WERI-Rb-1 (cell line): ENCODE results near the gene VANGL1.

ENCODE experiments used
- DNase-seq: peaks from one replicate; pipeline ENCODE4 v3.0.0-alpha.2; 2020
- H3K27ac ChIP-seq: fragments of 250-450 bp; sonication (Bioruptor Pico); 2 replicates; pipeline ENCODE4 v1.5.1; 2020; ENCODE audit warnings: mild to moderate bottlenecking, moderate library complexity
- H3K27me3 ChIP-seq: fragments of 250-450 bp; sonication (Bioruptor Pico); 2 replicates; pipeline ENCODE4 v1.5.1; 2021; ENCODE audit warnings: mild to moderate bottlenecking, low read depth, moderate library complexity; ENCODE audit not compliant: insufficient read depth, severe bottlenecking
- H3K36me3 ChIP-seq: fragments of 250-450 bp; sonication (Bioruptor Pico); 2 replicates; pipeline ENCODE4 v1.5.1; 2020; ENCODE audit warnings: mild to moderate bottlenecking, moderate library complexity
- H3K4me3 ChIP-seq: 2 replicates; pipeline ENCODE4 v1.5.1; 2011; ENCODE audit warnings: low read depth, mild to moderate bottlenecking, control low read depth, low read length
- H3K9me3 ChIP-seq: fragments of 250-450 bp; sonication (Bioruptor Pico); 2 replicates; pipeline ENCODE4 v1.5.1; 2021; ENCODE audit warnings: mild to moderate bottlenecking, moderate library complexity; ENCODE audit not compliant: severe bottlenecking
- TF ChIP-seq, protein P1 (sequence below): IDR thresholded peaks from 2 replicates; pipeline ENCODE4 v1.5.1; 2011; ENCODE audit warnings: low read depth, mild to moderate bottlenecking, control low read depth, inconsistent platforms, low read length

VANGL1 gene

DNA sequence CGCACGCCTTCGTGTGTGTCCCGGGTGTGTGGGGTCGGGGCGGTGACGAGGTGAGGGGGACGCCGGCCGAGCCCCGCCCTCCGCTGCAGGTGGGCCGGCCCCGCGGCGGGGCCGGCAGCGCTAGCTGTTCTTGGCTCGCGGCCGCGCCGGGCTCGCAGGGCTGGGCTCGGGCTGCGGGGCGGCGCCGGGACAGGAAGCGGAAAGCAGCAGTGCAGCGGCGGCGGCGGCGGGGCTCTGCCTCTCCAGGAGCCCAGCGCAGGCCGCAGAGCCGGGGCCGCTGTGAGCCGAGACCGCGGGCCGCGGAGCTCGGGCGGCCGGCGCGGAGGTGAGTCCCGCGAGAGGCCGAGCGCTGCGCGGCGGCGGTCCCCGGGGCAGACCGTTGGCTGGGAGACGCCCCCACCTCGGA lies at the start of gene VANGL1:
Gene VANGL1, plus strand, starts transcription at position 209 of the 406 bp plus-strand sequence. CDS start 9,444 bp downstream, outside the sequence.
- Histone ChIP-seq H3K27me3 (no peaks in the 10 kb centered on the region), H3K4me3 (peak within 1 kb of the TSS; percentile 87), H3K36me3 (no peaks in the 10 kb centered on the region), H3K27ac (peak within 1 kb of the TSS; percentile 12; the same call in 1 of the 2 replicates), H3K9me3 (peaks cover 15% of the 10 kb centered on the region)
- TF ChIP-seq, protein P1, sequence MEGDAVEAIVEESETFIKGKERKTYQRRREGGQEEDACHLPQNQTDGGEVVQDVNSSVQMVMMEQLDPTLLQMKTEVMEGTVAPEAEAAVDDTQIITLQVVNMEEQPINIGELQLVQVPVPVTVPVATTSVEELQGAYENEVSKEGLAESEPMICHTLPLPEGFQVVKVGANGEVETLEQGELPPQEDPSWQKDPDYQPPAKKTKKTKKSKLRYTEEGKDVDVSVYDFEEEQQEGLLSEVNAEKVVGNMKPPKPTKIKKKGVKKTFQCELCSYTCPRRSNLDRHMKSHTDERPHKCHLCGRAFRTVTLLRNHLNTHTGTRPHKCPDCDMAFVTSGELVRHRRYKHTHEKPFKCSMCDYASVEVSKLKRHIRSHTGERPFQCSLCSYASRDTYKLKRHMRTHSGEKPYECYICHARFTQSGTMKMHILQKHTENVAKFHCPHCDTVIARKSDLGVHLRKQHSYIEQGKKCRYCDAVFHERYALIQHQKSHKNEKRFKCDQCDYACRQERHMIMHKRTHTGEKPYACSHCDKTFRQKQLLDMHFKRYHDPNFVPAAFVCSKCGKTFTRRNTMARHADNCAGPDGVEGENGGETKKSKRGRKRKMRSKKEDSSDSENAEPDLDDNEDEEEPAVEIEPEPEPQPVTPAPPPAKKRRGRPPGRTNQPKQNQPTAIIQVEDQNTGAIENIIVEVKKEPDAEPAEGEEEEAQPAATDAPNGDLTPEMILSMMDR, result no peak
- peak; percentile 57 for DNase-seq

DNA sequence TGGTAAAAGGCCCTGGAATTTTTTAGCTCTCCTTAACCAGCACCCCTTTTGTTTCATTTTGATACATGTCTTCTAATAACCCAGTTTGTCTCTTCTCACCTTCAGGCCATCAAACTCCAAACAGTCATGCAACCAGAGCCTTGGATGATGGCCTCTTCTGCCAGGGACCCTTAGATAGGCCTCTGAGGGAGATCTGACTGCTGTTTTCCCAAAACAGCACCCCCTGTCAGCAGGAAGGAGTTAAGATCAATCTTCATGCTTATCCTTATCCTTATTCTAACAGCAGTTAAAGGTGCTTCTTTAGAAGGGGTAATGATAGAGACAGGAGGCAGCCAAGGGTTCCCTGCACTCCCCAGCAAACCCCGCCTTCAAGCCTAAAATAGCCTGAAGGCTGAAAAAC lies 49.5 kb upstream of the VANGL1 start:
- TF ChIP-seq, protein P1, result no peak
- Histone ChIP-seq H3K27ac (no peak overlapping the region), H3K9me3 (peaks cover 17% of the 10 kb centered on the region), H3K4me3 (no peak overlapping the region), H3K27me3 (no peaks in the 10 kb centered on the region), H3K36me3 (no peaks in the 10 kb centered on the region)
- DNase-seq, result no peak

DNA sequence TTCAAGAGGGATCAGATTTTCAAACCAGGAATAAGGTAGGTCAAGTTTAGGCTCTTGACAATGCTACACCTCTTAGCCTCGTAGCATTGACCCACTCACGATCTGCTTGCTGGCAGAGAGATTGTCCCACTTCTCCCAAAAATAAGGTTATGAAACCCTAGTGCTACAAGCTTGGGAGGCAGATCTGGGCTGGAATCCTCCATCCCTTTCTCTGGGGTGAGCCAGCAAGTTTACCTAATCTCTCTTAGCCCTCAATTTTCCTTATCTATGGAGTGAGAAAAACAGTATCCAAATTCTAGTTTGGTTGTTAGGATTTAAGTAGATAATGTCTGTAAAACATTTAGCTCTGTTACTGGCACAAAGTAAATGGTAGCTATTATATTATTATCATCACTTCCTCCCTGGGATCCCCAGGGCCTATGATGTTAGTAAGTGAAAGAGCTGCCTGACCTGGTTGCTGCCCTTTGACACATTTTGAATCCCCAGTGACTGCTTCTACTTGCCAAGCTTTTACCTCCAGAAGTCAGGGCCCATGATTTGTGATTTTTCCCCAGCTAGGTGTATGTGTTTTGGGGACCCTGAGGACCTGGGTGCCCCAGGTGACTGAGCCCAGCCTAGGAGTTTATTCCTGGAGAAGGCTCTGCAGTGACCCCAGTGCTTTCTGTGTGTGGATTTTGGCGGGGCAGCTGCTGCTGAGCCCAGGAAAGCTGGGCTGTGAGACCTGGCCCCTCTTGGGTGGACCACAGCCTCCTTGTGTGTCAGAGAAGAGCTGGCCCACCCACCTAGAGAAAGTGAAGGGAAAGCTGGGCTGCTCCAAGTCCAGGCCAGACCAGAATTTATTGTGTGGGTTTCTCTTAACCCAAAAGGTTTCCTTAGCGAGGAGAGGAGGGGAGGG lies 48.2 kb upstream of the VANGL1 start:
- no peak for DNase-seq
- TF ChIP-seq, protein P1, result no peak
- peaks cover 17% of the 10 kb centered on the region for H3K9me3 ChIP-seq
- no peak overlapping the region for H3K27ac ChIP-seq
- H3K4me3 ChIP-seq, result no peak overlapping the region
- no peaks in the 10 kb centered on the region for H3K36me3 ChIP-seq
- no peaks in the 10 kb centered on the region for H3K27me3 ChIP-seq

DNA sequence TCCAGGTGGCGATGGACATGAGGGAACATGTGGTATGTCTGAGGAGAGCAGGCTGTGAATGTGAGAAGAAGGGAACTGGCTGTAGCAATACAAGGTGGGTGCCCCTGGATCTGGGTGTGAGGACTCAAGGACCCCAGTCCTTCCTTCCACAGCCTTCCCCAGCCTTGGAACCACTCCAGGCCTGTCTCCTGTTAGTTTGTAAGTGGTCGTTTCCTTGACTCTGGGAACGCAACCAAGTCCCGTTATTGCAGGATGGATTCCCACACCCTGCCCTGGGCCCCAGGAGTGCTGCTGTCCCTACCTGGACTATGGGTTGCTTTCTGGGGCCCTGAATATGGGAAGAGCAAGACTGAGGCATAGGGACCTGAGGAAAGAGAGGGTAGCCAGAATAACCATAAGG lies 47.2 kb upstream of the VANGL1 start:
- TF ChIP-seq, protein P1, result 0 out of 2 replicates have a peak, but pooled peaks have one; percentile 4
- Histone ChIP-seq H3K4me3 (no peak overlapping the region), H3K27me3 (no peaks in the 10 kb centered on the region), H3K27ac (no peak overlapping the region), H3K9me3 (peaks cover 11% of the 10 kb centered on the region), H3K36me3 (no peaks in the 10 kb centered on the region)
- DNase-seq, result no peak

- TF ChIP-seq, protein P1, result peak; percentile 93
- DNase-seq, result peak; percentile 80
- H3K36me3 ChIP-seq, result no peaks in the 10 kb centered on the region
- no peak overlapping the region for H3K4me3 ChIP-seq
- H3K27me3 ChIP-seq, result no peaks in the 10 kb centered on the region
- H3K27ac ChIP-seq, result no peak overlapping the region
- H3K9me3 ChIP-seq, result peaks cover 5% of the 10 kb centered on the region
These were observed 46.3 kb upstream of the VANGL1 start for GRCh38 chr1:115595279-115596079.
